ENCODE measurements around the gene AP3M1.
"Not testable (repeated sequence)": the region's sequence is repeated elsewhere in the genome, so short reads cannot be mapped to it uniquely, and the experiment has no call there.

Gene AP3M1

DNA sequence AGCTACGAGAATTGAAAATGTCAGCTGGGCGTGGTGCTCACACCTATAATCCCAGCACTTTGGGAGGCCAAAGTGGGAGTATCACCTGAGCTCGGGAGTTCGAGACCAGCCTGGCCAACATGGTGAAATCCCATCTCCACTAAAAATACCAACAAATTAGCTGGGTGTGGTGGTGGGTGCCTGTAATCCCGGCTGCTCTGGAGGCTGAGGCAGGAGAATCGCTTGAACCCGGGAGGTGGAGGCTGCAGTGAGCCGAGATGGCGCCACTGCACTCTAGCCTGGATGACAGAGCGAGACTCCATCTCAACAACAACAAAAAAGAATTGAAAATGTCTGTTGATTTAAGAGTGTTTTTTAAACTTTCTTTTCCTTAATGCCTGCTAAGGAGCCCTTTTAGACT lies 3.6 kb downstream of the AP3M1 start:
- DNase-seq (ENCODE audit: low spot score); H3K9me3 Mint-ChIP-seq; H3K27ac Mint-ChIP-seq; H3K4me3 Mint-ChIP-seq; H3K27me3 Mint-ChIP-seq (ENCODE audit: low read depth): not testable (repeated sequence)
- Mint-ChIP-seq H3K36me3 (ENCODE audit: low read depth) (peaks cover 18% of the 10 kb centered on the region), H3K4me1 (ENCODE audit: low read depth) (peaks cover 17% of the 10 kb centered on the region)

DNA sequence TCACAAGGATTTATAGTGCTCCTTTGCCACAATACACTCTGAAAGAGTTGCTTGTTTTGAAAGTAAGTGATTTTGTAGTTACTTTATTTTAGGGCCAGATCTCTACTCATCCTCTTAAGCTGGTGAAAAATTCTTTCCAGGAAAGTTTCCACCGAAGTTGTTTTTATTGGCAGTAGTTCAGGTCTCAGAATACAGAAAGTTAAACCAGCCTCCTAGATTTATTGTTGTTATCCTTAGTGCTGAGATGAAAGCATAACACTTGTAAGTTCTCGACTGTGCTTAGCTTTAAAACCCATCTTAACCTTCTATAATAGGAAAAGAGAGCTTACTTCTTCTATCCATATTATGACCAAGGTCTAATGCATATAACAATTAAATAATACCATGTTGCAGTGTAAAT lies 5.5 kb downstream of the AP3M1 start:
- no peak for DNase-seq (ENCODE audit: low spot score)
- Mint-ChIP-seq H3K4me1 (ENCODE audit: low read depth) (peaks cover 16% of the 10 kb centered on the region), H3K27ac (no peak overlapping the region), H3K4me3 (no peak overlapping the region), H3K27me3 (ENCODE audit: low read depth) (no peaks in the 10 kb centered on the region), H3K36me3 (ENCODE audit: low read depth) (peaks cover 20% of the 10 kb centered on the region), H3K9me3 (no peaks in the 10 kb centered on the region)

DNA sequence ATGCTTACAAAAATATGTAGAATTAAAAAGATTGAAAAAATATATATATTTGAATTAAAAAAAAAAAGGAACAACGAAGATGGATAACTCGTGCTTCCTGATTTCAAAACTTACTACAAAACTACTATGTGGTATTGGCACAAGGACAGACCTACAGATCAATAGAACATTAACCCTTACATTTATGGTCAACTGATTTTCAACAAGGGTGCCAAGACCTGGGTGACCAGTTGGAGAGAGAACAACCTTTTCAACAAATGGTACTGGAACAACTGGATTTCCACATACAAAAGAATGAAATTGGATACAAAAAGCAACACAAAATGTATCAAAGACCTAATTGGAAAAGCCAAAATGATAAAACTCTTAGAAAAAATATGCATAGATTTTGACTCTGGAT lies 10.1 kb downstream of the AP3M1 start:
- Mint-ChIP-seq H3K4me3 (no peak overlapping the region), H3K9me3 (no peaks in the 10 kb centered on the region), H3K27ac (no peak overlapping the region), H3K4me1 (ENCODE audit: low read depth) (no peaks in the 10 kb centered on the region), H3K36me3 (ENCODE audit: low read depth) (peaks cover 23% of the 10 kb centered on the region), H3K27me3 (ENCODE audit: low read depth) (no peaks in the 10 kb centered on the region)
- DNase-seq (ENCODE audit: low spot score): no peak

DNA sequence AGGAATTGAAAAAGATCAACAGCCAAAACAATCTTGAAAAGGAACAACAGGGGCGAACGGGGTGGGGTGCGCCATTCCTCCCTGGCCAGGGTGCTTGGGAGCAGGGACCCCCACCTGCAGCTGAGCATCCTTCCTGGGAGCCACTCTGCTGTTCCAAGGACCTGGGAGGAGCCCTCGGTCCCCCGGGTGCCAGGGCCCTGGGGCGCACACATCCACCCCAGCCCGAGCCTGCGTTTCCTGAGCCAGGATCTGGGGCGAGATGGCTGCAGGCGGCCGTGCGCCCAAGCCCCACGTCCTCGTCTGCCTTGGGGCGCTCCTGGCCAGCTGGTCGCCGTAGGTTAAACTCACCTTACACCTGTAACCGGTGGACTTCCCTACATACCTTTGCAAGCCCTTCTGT lies 10.6 kb downstream of the AP3M1 start:
- H3K36me3 Mint-ChIP-seq (ENCODE audit: low read depth): peaks cover 23% of the 10 kb centered on the region
- H3K9me3 Mint-ChIP-seq: no peaks in the 10 kb centered on the region
- H3K27me3 Mint-ChIP-seq (ENCODE audit: low read depth): no peaks in the 10 kb centered on the region
- no peak for DNase-seq (ENCODE audit: low spot score)
- no peak overlapping the region for H3K27ac Mint-ChIP-seq
- no peak overlapping the region for H3K4me3 Mint-ChIP-seq
- no peaks in the 10 kb centered on the region for H3K4me1 Mint-ChIP-seq (ENCODE audit: low read depth)

DNA sequence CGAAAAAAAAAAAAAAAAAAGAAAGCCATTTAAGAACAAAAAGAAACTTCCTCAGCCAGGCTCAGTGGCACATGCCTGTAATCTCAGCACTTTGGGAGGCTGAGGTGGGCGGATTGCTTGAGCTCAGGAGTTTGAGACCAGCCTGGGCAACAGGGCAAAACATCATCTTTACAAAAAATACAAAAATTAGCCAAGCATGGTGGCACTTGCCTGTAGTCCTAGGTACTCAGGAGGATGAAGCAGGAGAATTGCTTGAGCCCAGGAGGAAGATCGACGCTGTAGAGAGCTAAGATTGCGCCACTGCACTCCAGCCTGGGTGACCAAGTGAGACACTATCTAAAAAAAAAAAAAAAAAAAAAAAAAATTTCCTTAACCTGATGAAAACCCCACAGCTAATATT lies 12.0 kb downstream of the AP3M1 start:
- H3K9me3 Mint-ChIP-seq; DNase-seq (ENCODE audit: low spot score); H3K27ac Mint-ChIP-seq; H3K4me3 Mint-ChIP-seq; H3K27me3 Mint-ChIP-seq (ENCODE audit: low read depth); H3K4me1 Mint-ChIP-seq (ENCODE audit: low read depth): not testable (repeated sequence)
- peaks cover 34% of the 10 kb centered on the region for H3K36me3 Mint-ChIP-seq (ENCODE audit: low read depth)

DNA sequence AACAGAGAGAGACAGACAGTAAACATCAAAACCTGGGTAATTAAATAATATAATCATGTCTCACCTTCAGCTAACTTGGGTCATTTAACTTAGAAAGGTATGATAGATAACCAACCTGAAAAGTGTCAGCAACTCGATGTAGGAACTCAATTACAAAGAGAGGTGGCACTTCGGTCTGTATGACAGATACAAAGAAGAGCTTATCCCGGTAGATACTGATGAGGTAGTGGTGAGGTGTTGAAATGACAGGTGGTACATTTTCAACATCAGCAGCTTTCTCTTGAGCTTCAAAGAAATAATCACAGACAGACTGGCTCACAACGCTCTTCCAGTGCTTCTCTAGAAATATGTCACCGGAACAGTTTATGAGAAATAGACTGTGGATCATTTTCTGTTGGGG lies 12.6 kb downstream of the AP3M1 start:
- no peak for DNase-seq (ENCODE audit: low spot score)
- no peak overlapping the region for H3K27ac Mint-ChIP-seq
- H3K36me3 Mint-ChIP-seq (ENCODE audit: low read depth): peaks cover 34% of the 10 kb centered on the region
- no peak overlapping the region for H3K4me3 Mint-ChIP-seq
- H3K9me3 Mint-ChIP-seq: no peaks in the 10 kb centered on the region
- no peaks in the 10 kb centered on the region for H3K4me1 Mint-ChIP-seq (ENCODE audit: low read depth)
- no peaks in the 10 kb centered on the region for H3K27me3 Mint-ChIP-seq (ENCODE audit: low read depth)

DNA sequence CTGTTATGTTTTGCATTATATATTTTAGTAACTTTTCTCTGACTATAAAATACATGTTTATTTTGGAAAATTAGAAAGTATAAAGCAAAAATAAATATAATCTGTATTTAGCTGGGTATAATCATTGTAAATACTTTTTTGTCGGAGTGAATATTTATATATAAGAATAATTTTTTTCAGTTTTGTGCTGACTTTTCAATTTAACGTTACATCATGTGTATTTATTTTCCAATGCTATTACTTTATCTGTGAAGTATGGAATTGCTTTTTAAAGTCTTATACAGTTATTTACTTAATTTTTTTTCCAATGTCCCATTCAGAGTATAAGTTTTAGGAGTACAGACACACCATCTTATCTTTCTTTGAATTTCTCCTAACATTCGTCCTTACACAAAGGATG lies 15.2 kb downstream of the AP3M1 start:
- H3K27me3 Mint-ChIP-seq (ENCODE audit: low read depth): no peaks in the 10 kb centered on the region
- peaks cover 40% of the 10 kb centered on the region for H3K36me3 Mint-ChIP-seq (ENCODE audit: low read depth)
- H3K4me3 Mint-ChIP-seq: no peak overlapping the region

DNA sequence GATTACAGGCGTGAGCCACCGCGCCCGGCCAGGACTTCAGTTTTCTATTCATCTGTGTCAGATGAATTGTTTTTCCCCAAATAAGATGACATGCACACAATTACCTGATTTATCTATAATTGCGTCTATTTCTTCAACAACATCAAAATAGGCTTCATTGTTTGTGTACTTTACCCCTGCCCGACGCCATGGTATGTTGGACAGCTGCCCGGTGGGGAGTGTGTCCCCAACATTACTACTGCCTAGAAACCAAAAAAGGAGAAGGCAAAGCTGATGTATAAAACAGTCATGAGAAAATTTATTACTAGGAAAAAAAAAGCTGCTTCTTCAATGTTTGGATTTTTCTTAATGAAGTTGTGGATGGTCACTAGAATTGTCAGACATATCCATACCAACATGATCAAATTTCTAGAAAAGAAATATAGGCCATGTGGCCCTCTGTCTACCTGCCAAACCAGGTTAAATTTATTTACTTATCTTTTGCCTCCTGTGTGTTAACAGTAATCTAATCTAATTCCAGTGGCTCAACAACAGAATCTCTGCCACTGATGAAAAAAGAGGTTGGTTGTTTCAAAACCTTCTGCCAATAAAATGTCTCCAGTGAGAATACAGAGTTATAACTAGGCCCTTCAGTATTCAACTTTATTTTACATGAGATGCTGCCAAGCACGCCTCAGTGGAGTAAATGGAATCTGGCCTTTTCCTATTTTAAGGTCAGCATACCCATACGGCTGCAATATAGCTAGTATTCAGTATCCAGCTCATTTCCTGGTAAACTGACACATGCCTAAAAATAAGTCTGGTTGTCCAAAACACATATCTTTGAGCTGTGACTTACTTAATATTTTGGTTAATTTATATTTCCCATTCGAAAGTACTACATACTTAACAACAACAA lies 16.5 kb downstream of the AP3M1 start:
- no peak for DNase-seq (ENCODE audit: low spot score)
- H3K4me3 Mint-ChIP-seq: no peak overlapping the region
- no peaks in the 10 kb centered on the region for H3K27me3 Mint-ChIP-seq (ENCODE audit: low read depth)
- peaks cover 44% of the 10 kb centered on the region for H3K36me3 Mint-ChIP-seq (ENCODE audit: low read depth)
- no peaks in the 10 kb centered on the region for H3K4me1 Mint-ChIP-seq (ENCODE audit: low read depth)
- H3K27ac Mint-ChIP-seq: no peak overlapping the region
- no peaks in the 10 kb centered on the region for H3K9me3 Mint-ChIP-seq

More for the DNA sequence above, 15.2 kb downstream of the AP3M1 start:
- no peak for DNase-seq (ENCODE audit: low spot score)
- Mint-ChIP-seq H3K9me3 (no peaks in the 10 kb centered on the region), H3K27ac (no peak overlapping the region), H3K4me1 (ENCODE audit: low read depth) (no peaks in the 10 kb centered on the region)

DNA sequence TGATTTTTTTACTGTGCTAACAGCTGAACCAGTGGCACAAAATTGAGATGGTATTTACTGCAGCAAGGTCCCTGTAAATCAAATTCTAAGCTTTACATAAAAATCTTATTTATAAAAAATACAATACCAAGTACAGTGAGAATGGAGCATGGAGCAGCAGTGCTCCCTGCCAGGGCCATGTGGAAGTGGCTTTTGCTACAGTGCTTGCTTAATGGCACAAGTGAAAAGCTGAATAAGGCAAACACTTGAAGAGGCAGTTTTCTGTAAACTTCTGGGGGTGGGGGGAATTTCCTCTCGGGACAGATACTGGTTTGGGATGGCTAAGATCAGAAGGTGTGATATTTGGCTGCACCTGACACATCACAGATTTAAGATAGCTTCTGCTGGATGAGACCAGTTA lies 27.5 kb downstream of the AP3M1 start:
- Mint-ChIP-seq H3K4me1 (ENCODE audit: low read depth) (peaks cover 6% of the 10 kb centered on the region), H3K27me3 (ENCODE audit: low read depth) (no peaks in the 10 kb centered on the region), H3K9me3 (no peaks in the 10 kb centered on the region), H3K36me3 (ENCODE audit: low read depth) (peaks cover 57% of the 10 kb centered on the region), H3K27ac (no peak overlapping the region), H3K4me3 (no peak overlapping the region)
- DNase-seq (ENCODE audit: low spot score): no peak

DNA sequence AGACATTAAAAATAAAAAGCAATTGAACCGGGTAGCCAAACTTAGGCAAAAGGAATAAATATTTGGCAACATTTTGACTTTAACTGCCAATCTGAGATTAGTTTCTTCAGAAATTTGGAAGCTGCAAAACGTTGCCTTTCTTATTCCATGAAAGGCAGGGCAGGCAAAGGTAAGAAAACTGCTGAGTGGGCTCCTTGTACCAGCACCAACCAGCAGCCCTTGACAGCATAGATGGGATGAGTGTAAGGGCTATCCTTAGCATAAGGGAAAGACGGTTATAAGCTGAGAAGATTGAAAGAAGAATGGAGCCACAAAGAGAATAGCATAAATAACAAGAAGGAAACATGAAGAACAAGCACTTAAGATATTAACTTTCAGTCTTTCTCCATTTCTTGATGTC lies 28.6 kb downstream of the AP3M1 start:
- no peaks in the 10 kb centered on the region for H3K27me3 Mint-ChIP-seq (ENCODE audit: low read depth)
- DNase-seq (ENCODE audit: low spot score): no peak
- peaks cover 63% of the 10 kb centered on the region for H3K36me3 Mint-ChIP-seq (ENCODE audit: low read depth)
- no peak overlapping the region for H3K27ac Mint-ChIP-seq
- H3K4me3 Mint-ChIP-seq: no peak overlapping the region
- peaks cover 6% of the 10 kb centered on the region for H3K4me1 Mint-ChIP-seq (ENCODE audit: low read depth)
- no peaks in the 10 kb centered on the region for H3K9me3 Mint-ChIP-seq

DNA sequence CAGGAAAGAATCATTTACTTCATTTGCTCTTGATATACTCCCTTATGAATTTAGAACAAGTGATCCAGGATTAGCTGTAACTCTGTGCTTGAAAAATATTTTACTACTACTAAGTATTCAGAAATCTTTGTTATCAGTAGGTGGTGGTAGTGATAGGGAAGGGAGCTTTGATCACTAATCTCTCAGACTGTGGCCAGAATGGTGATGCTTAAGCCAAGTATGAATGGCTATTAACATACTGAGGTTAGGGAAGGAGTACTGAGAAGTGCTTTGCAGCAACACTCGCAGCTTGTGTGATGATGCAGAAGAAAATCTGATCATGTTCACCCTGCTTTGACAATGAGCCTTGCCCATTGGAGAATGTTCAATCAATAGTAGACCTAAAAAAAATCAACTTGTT lies 29.3 kb downstream of the AP3M1 start:
- Mint-ChIP-seq H3K27me3 (ENCODE audit: low read depth) (no peaks in the 10 kb centered on the region), H3K4me1 (ENCODE audit: low read depth) (peaks cover 6% of the 10 kb centered on the region), H3K27ac (no peak overlapping the region), H3K4me3 (no peak overlapping the region), H3K36me3 (ENCODE audit: low read depth) (peaks cover 66% of the 10 kb centered on the region), H3K9me3 (no peaks in the 10 kb centered on the region)
- no peak for DNase-seq (ENCODE audit: low spot score)

DNA sequence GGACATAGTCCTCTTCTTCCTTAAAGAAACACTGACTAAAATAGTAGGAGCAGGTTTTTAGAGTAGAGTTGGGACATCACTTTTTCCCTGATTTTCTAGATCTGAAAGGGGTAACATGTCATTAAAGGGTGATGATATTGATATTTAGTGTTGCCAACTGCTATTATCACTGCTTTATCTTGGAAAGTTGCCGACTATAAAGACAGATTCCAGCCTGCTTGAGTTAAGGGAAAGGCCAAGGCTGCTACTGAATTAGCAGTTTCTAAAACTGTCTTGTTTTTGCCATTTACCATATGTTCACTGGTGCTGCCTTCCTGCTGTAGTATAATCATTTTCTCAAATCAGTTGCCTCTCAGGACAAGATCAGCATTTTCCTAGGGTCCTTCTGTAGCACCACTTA lies 29.7 kb downstream of the AP3M1 start:
- H3K36me3 Mint-ChIP-seq (ENCODE audit: low read depth): peaks cover 66% of the 10 kb centered on the region
- no peaks in the 10 kb centered on the region for H3K9me3 Mint-ChIP-seq
- no peaks in the 10 kb centered on the region for H3K27me3 Mint-ChIP-seq (ENCODE audit: low read depth)
- DNase-seq (ENCODE audit: low spot score): no peak
- H3K4me3 Mint-ChIP-seq: no peak overlapping the region
- peaks cover 6% of the 10 kb centered on the region for H3K4me1 Mint-ChIP-seq (ENCODE audit: low read depth)
- no peak overlapping the region for H3K27ac Mint-ChIP-seq

DNA sequence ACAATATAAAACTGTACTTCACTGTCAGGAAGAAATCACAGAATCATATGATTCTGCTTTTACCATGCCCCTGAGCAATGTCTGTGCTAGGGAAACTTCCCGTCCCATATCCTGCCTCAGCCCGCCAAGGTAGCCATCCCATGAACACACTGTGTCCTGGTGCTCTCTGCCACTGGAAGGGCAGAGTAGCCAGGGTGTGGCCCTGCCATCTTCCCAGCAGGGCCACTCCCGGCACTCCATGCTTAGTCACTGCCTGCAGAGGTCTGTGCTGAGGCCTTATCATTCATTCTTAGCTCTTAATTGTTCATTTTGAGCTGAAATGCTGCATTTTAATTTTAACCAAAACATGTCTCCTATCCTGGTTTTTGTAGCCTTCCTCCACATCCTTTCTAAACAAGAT lies 31.8 kb downstream of the AP3M1 start:
- H3K4me3 Mint-ChIP-seq: no peak overlapping the region
- no peaks in the 10 kb centered on the region for H3K27me3 Mint-ChIP-seq (ENCODE audit: low read depth)
- H3K4me1 Mint-ChIP-seq (ENCODE audit: low read depth): peaks cover 6% of the 10 kb centered on the region
- DNase-seq (ENCODE audit: low spot score): no peak
- H3K36me3 Mint-ChIP-seq (ENCODE audit: low read depth): peaks cover 68% of the 10 kb centered on the region
- peak overlapping the region; percentile 8 for H3K27ac Mint-ChIP-seq
- no peaks in the 10 kb centered on the region for H3K9me3 Mint-ChIP-seq

DNA sequence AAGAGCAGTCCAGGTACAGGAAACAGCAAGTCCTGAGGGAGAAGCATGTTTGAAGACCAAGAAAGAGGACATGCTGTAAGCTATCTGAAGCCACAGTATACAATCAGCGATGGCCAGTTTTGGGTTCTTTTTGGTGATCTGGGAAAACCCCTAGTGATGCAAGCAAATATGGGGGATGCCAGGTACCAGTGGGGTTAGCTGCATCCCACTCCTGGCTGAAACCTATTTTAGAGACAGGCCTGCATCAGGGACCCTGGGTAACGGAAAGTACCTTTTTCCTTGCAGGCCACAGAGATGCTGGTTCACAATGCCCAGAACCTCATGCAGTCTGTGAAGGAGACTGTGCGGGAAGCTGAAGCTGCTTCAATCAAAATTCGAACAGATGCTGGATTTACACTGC lies 32.9 kb downstream of the AP3M1 start:
- H3K27me3 Mint-ChIP-seq (ENCODE audit: low read depth): no peaks in the 10 kb centered on the region
- no peak for DNase-seq (ENCODE audit: low spot score)
- H3K4me3 Mint-ChIP-seq: no peak overlapping the region
- H3K27ac Mint-ChIP-seq: no peak overlapping the region
- H3K36me3 Mint-ChIP-seq (ENCODE audit: low read depth): peaks cover 65% of the 10 kb centered on the region
- peaks cover 4% of the 10 kb centered on the region for H3K4me1 Mint-ChIP-seq (ENCODE audit: low read depth)
- H3K9me3 Mint-ChIP-seq: no peaks in the 10 kb centered on the region

DNA sequence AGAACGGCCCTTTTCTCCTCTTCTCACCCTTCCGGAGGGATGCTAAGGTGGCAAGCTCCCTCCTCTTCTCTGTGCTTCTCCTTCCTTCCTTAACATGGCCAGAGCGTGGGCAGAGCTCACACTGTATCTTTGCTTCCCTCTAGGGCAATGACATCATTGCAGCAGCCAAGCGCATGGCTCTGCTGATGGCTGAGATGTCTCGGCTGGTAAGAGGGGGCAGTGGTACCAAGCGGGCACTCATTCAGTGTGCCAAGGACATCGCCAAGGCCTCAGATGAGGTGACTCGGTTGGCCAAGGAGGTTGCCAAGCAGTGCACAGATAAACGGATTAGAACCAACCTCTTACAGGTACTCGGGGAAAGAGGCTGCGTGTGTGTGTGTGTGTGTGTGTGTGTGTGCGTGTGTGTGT lies 36.6 kb downstream of the AP3M1 start:
- Mint-ChIP-seq H3K4me1 (ENCODE audit: low read depth) (peaks cover 7% of the 10 kb centered on the region), H3K27me3 (ENCODE audit: low read depth) (no peaks in the 10 kb centered on the region), H3K9me3 (no peaks in the 10 kb centered on the region), H3K27ac (no peak overlapping the region), H3K36me3 (ENCODE audit: low read depth) (peaks cover 72% of the 10 kb centered on the region), H3K4me3 (no peak overlapping the region)
- no peak for DNase-seq (ENCODE audit: low spot score)
